Umbilical cord (tissue), 2 donors: Measurements from ENCODE around the gene C5. TPM values are rescaled to one million over a fixed set of nuclear protein-coding genes. Genes with fewer than 3 reads are reported as not detected.
A peak's percentile ranks its signal among the peaks of the same experiment; 100 is the strongest.

Source experiments
- DNase-seq: peaks from one replicate; pipeline ENCODE4 v3.0.0-alpha.2; 2015; ENCODE audit warnings: low spot score
- total RNA-seq: library from RNA; depleted of rRNA; stranded (reverse); fragments of >200 nt; gene quantifications from one replicate; pipeline ENCODE4 v1.2.3, GENCODE V29; 2014; ENCODE audit warnings: low replicate concordance; ENCODE audit not compliant: insufficient read depth

Gene C5
- total RNA-seq, 1 donor from 2014 or later, result 8.2 TPM

DNA sequence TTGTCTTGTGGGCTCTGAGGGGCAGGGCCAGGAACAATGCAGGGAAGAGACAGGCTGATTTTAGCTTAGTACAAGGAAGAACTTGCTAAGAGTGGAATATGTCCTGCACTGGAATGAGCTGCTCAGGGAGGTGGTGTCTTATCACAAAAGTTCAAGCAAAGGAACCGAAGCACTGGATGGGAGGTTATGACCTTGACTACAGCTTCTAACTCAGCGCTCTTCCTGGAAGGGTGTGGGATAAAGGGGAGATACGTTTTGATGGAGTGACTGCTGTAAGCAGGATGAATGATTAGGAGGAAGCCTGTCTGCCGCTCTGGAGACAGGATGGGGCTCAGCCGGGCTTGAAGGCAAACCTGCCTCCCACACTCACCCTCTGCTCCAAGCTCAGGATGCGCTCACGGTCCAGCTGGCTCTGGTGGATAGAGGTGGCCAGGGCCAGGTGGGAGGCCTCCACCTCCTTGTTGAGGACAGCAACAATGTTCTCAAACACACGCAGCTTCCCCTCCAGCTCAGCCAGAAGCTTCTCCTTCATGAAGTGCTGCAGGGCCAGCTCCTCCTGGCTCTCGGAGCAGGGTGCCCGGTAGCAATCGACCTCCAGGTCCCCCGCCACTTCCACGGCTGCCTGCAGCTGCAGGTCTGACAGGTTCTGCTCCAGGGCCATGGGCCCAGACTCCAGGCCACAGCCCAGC, 137.0 kb downstream of the C5 start:
- DNase-seq, result no peak

DNA sequence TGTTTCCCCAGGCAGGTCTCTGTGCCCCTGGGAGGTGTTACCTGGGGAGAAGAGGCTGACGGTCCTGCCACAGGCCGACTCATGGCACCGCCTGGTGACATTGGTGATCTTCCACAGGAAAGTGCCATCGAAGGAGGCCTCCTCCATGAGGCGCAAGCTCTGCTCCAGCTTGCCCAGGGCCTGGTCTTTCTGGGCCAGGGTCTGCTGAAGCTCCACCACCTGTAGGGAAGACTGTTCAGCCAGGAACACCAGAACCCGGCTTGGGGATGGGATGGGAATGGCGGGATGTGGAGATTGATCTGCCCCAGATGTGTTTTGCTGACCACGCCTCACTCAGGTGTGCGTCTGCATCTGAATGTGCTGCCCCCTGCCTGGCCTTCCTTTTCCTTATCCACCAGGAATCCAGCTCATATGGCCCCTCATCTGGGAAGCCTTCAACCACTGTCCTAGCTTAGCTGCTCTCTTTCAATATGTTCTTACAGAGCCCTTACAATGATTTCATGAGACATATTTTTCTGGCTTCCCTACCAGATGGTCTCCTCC, 138.7 kb downstream of the C5 start:
- no peak for DNase-seq

DNA sequence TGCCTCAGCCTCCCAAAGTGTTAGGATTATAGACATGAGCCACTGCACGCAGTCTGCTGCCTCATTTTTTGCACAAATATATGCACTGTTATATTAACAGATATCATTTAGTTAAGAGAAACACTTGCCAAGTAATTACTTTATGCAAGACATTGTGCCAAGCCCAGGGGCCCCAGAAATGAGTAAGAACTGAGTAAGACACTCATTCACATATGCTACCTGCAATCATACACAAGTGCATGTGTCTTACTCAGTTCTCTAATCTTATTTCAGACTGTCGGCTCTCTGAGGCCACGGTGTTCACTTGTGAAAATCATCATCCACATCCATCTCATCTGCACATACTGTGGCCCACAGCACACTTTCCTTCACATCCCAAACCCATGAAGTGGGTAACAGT, 139.4 kb downstream of the C5 start:
- no peak for DNase-seq

DNA sequence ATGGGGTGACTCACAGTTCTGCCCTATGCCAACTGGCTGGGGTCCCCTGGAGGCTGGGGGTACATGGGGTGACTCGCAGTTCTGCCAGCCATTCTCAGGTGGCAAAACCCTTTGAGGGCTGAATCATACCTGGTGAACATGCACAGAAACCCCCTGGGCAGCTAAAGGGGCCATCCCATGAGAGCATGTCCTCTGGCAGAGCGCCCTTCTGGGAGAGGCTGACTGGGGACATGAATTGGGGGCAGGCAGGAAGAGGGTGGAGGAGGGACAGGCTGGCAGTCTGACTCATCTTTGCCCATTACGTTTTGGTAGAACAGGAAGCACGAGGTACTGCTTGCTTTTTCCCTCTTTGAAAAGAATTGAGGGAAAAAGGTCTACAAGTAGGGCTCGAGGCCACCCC, 140.2 kb downstream of the C5 start:
- no peak for DNase-seq

DNA sequence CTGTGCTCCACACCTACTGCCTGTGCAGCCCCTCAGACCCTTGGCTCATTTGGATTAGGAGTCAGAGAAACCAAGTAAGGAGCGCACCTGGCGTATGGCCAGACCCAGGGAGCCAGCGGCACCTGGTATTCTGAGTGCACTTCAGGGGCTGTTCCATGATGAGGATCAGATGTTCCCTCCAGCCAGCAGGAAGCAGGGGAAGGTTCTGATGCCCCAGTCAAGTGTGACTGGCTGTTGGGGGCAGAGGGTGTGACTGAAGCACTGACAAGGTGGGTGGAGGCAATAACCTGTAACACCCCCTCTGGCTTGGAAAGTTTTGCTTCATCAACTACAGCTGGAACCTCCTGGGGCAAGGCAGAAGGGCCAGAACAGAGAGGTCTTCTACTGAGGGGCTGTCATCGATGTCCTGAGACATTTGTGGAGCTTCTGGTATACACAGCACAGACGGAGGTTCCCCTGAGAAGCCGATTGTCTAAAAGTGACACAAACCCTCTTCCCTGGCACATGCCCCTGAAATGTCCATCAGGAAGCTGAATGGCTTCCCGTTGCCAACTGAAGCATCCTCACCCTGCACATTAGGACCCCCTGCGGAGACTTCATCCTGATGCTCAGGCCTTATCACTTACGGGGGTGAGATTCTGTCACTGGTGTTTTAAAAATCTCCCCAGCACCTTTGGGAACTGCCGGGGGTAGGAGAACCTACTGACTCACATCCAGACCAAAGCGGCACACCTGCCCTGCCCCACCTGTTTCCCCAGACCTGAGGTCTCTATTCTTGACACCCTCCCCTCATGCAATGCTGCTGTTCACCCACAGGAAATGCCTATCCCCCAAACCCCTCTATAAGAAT, 144.5 kb downstream of the C5 start:
- DNase-seq, result no peak

DNA sequence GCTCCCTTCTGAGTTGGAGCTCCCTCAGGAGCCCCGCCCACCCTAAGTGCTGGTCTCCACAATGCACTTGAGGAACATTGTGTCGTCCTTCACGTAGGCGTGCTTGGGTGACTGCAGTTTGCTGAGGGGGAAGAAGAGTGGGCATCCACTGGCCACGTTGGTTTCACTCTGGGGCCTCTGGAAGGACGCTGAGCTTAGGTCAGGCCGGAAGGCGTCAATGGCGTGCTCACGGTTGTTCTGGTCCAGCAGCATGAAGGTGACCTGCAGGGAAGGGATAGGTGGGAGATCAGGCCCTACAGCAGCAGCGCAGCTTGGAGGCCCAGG, 145.1 kb downstream of the C5 start:
- no peak for DNase-seq

DNA sequence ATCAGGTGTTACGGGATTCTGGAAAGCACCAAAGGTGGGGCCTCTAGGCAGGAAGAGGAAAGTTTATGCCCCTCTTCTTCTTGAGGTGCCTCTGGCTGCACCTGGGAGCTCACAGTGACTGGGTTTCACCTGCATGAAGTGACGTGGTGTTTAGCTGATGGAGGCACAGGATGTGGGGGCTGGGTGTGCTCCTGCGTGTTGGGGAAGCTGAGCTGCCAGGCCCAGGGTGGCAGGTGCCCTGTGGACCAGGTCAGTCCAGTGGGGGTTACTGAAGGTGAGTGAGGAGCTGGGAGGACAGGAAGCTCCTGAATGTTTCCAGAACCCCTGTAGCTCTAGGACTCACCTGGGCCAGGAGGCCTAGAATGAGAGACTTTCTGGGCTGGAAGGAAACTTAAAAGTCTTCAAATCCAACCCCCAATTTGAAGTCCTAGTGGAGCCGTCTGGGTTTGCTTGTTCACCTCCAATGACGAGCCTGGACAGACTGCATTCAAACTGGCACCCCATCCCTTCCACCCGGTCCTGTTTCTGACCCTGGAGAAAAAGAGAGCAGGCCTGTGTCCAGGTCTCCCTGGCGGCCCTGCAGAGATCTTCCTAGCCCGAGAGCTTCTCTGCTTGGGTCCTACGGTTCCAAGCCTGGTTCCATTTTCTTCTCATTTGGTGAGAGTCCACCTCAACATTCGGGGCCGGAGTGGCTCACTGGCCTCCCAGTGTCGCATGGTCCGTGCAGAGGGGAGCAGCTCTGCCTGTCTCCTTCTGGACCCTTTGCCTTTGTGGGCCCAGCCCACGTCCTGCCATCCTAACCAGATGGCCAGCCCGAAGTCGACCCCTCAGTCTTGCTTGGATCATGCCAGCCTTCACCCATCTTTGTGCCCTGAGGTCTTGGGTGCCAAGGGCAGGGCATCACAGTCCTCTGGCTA, 145.8 kb downstream of the C5 start:
- DNase-seq, result no peak

DNA sequence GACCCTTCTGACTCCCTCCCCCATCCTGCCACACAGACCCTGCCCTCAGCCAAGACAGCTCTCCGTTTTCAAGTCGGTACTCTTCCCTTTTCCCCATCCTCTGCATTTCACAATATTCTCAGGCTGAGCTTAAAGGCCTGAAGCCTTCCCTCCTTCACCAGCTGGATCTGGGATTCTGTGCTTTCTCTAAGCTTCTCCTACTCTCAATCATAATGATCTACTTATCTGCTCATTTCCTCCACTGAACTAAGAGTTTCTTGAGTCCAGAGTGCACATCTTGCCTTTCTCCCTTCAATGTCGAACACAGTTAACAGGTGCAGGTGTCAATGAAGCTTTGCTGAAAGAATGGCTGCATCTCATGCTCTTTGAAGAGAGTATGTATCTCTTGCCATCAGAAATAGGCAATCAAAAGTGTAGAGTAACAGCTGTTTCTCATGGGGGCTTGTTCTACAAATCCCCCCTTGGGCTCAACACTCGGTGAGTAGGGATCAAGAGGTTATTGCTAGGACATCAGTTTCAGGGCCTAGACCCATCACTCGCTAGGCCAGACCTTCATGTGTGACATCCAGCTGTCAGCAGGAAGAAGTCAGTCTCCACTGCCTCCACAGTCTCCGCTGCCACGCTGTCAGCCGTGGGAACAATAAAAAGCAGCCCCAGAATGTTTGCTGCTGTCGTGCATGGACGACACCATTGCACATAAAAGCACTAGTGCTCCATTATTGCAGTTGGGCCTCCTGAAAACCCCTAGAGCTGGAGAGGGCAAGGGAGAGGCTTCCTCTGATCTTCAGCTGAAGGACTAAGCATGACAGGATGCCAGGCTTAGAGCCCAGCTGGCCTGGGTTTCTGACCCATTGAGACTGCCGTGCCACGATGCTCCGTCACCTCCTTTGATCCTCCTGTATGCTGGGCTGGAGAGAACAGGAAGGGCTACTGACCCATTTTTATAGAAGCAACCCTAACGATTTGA, 147.2 kb downstream of the C5 start:
- DNase-seq, result peak; percentile 39

Other genes with a start within 250 kb of the C5 start
- 57.8 TPM for gene PSMD5, start 207.4 kb downstream of the C5 start, total RNA-seq
- gene PHF19, start 173.1 kb downstream of the C5 start, total RNA-seq, result 20.0 TPM
- gene TRAF1, start 123.5 kb downstream of the C5 start, total RNA-seq, result 12.5 TPM
- 15.9 TPM for gene CNTRL, start 24.7 kb upstream of the C5 start, total RNA-seq
- gene RAB14, start 151.6 kb upstream of the C5 start, total RNA-seq, result 37.8 TPM
- 421 TPM for gene GSN, start 217.9 kb upstream of the C5 start, total RNA-seq